ENCODE results near the gene DGKD. TPM values are rescaled to one million over a fixed set of nuclear protein-coding genes. Genes with fewer than 3 reads are reported as not detected.

DGKD gene
- total RNA-seq, 1 donor from 2014 or later, result 72.5 TPM

- no peaks in the 10 kb centered on the region for H3K9me3 Mint-ChIP-seq
- H3K4me3 Mint-ChIP-seq, result no peak overlapping the region
- no peak overlapping the region for H3K27ac Mint-ChIP-seq
- H3K27me3 Mint-ChIP-seq, result no peaks in the 10 kb centered on the region
- peaks cover 4% of the 10 kb centered on the region for H3K4me1 Mint-ChIP-seq (ENCODE audit: unreplicated experiment)
- DNase-seq (ENCODE audit: extremely low spot score, unreplicated experiment), result peak; percentile 69
- peaks cover 3% of the 10 kb centered on the region for H3K36me3 Mint-ChIP-seq
- TF ChIP-seq, protein P1, sequence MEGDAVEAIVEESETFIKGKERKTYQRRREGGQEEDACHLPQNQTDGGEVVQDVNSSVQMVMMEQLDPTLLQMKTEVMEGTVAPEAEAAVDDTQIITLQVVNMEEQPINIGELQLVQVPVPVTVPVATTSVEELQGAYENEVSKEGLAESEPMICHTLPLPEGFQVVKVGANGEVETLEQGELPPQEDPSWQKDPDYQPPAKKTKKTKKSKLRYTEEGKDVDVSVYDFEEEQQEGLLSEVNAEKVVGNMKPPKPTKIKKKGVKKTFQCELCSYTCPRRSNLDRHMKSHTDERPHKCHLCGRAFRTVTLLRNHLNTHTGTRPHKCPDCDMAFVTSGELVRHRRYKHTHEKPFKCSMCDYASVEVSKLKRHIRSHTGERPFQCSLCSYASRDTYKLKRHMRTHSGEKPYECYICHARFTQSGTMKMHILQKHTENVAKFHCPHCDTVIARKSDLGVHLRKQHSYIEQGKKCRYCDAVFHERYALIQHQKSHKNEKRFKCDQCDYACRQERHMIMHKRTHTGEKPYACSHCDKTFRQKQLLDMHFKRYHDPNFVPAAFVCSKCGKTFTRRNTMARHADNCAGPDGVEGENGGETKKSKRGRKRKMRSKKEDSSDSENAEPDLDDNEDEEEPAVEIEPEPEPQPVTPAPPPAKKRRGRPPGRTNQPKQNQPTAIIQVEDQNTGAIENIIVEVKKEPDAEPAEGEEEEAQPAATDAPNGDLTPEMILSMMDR (conservative IDR thresholded peaks at IDR 0.05), result no peak
Measured at GRCh38 chr2:233441161-233442027, 87.1 kb downstream of the DGKD start.

DNA sequence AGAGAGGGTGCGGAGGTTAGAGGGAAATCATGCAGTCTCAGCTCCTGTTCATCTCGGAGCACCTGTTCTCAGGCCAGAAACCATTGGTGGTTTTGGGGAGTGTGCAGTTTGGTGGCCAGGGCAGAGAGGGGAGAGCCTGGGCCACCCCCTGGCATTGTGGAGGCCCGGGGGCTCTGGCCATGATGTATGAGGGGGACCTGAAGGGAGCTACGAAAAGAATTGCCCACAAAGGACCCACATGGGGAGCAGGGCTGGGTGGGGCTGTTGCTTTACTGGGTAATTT lies 87.7 kb downstream of the DGKD start:
- H3K4me1 Mint-ChIP-seq (ENCODE audit: unreplicated experiment), result peaks cover 4% of the 10 kb centered on the region

DNA sequence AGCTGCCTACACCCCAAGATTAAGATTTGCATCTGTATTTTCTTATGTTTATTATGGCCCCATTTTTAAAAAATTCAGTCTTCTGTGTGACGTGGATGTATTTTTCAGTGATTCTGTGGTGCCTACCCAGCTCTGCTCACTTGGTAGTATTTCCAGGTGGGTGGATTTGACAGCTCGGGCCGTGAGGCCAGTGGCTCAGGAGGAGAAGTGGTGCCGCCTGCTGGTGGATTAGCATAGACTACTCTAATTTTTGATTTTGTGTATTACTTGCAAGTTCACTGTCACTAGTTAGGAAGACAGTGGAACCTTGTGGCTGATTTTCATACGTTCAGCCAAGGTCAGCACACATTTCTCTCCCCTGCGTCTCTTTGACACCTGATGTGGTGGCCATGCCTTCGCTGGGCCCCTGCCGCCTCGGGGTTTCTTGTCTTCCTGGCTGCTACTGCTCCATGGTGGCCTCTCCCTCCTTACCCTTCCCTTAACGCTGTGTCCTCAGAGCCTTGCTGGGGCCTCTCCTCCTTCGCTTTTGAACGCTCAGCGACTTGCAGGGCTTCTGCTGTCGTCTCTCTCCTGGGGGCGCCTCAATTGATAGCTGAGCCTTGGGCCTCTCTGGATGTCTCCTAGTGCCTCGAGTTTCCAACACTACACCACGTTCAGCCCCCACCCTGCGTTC lies 89.4 kb downstream of the DGKD start:
- TF ChIP-seq, protein P1 (conservative IDR thresholded peaks at IDR 0.05), result peak; percentile 85
- no peaks in the 10 kb centered on the region for H3K27me3 Mint-ChIP-seq
- H3K4me1 Mint-ChIP-seq (ENCODE audit: unreplicated experiment), result peaks cover 8% of the 10 kb centered on the region
- peaks cover 3% of the 10 kb centered on the region for H3K36me3 Mint-ChIP-seq
- H3K27ac Mint-ChIP-seq, result no peak overlapping the region
- H3K9me3 Mint-ChIP-seq, result no peaks in the 10 kb centered on the region
- no peak overlapping the region for H3K4me3 Mint-ChIP-seq
- peak; percentile 76 for DNase-seq (ENCODE audit: extremely low spot score, unreplicated experiment)

More for the DNA sequence above, 87.7 kb downstream of the DGKD start:
- no peaks in the 10 kb centered on the region for H3K9me3 Mint-ChIP-seq
- H3K27me3 Mint-ChIP-seq, result no peaks in the 10 kb centered on the region
- no peak overlapping the region for H3K27ac Mint-ChIP-seq
- no peak for DNase-seq (ENCODE audit: extremely low spot score, unreplicated experiment)
- TF ChIP-seq, protein P1 (conservative IDR thresholded peaks at IDR 0.05), result no peak
- H3K4me3 Mint-ChIP-seq, result no peak overlapping the region
- H3K36me3 Mint-ChIP-seq, result peaks cover 3% of the 10 kb centered on the region

- Mint-ChIP-seq H3K36me3 (peaks cover 3% of the 10 kb centered on the region), H3K27me3 (no peaks in the 10 kb centered on the region)
- TF ChIP-seq, protein P1 (conservative IDR thresholded peaks at IDR 0.05), result no peak
Measured at GRCh38 chr2:233444501-233444900, 90.2 kb downstream of the DGKD start.

DNA sequence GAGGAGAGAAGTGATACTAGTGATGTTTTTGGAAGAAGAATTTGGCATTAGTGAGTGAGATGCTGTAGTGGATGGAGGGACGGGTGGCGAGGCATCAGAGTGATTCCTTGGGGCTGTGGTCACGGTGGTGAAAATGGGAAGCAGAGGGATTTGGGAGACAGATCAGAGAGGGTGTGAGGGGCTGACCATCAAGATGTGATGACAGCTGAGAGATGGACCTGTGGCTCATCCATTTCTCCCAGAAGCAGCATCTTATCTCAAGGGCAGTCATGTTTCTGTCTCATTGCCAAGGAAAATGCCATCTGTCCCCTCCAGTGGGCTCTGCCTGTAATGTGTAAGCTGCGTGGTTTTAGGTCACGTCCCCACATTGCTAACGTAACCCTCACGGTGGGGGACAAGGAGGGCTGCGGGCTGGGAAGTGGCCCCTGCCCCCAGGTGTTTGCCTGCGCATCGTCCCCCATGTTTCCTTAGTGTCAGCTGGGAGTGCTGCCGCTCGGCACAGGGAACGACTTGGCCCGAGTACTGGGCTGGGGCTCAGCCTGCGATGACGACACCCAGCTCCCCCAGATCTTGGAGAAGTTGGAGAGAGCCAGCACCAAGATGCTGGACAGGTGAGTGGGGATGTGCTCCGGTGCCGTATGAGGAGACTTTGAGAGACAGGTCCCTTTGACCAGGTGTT lies 91.0 kb downstream of the DGKD start:
- TF ChIP-seq, protein P1 (conservative IDR thresholded peaks at IDR 0.05), result no peak
- no peaks in the 10 kb centered on the region for H3K27me3 Mint-ChIP-seq

More at GRCh38 chr2:233444501-233444900, 90.2 kb downstream of the DGKD start:
- no peak for DNase-seq (ENCODE audit: extremely low spot score, unreplicated experiment)
- Mint-ChIP-seq H3K4me1 (ENCODE audit: unreplicated experiment) (peaks cover 12% of the 10 kb centered on the region), H3K27ac (no peak overlapping the region), H3K9me3 (no peaks in the 10 kb centered on the region), H3K4me3 (peak overlapping the region; percentile 51)

More for the DNA sequence above, 91.0 kb downstream of the DGKD start:
- Mint-ChIP-seq H3K36me3 (peaks cover 3% of the 10 kb centered on the region), H3K4me1 (ENCODE audit: unreplicated experiment) (peaks cover 12% of the 10 kb centered on the region), H3K4me3 (no peak overlapping the region), H3K27ac (no peak overlapping the region), H3K9me3 (no peaks in the 10 kb centered on the region)
- DNase-seq (ENCODE audit: extremely low spot score, unreplicated experiment), result no peak
